Bronchial epithelial cell (primary cell): Measurements from ENCODE around the gene INTS1. TPM values are rescaled to one million over a fixed set of nuclear protein-coding genes. Genes with fewer than 3 reads are reported as not detected.
A peak's percentile ranks its signal among the peaks of the same experiment; 100 is the strongest.

Experiments used
- DNase-seq: peaks from one replicate; pipeline ENCODE4 v3.0.0-alpha.2; 2010; ENCODE audit warnings: low read depth
- FAIRE-seq: peaks from 2 replicates; lab custom pipeline; 2011; peaks lifted over from hg19 to GRCh38; lab: Jason Lieb, UNC
- H3K27me3 ChIP-seq: 2 replicates; pipeline ENCODE4 v1.5.1; 2011; ENCODE audit warnings: low read length; ENCODE audit not compliant: control insufficient read depth, insufficient read depth
- H3K36me3 ChIP-seq: 2 replicates; pipeline ENCODE4 v1.5.1; 2011; ENCODE audit warnings: low read length; ENCODE audit not compliant: control insufficient read depth, insufficient read depth
- H3K4me3 ChIP-seq: 2 replicates; pipeline ENCODE4 v1.5.1; 2011; ENCODE audit warnings: mild to moderate bottlenecking, low read depth, low read length, control low read depth
- CTCF ChIP-seq: IDR thresholded peaks from 2 replicates; pipeline ENCODE4 v1.5.1; 2011; ENCODE audit warnings: mild to moderate bottlenecking, moderate library complexity, low read length, control low read depth, inconsistent platforms; ENCODE audit not compliant: insufficient read depth, severe bottlenecking
- total RNA-seq: library from RNA; depleted of rRNA; stranded (reverse); fragments of >200 nt; gene quantifications from 2 replicates; pipeline ENCODE4 v1.2.1, GENCODE V29; 2014

Gene INTS1
- total RNA-seq, 1 donor from 2014 or later, result 18.7 TPM

DNA sequence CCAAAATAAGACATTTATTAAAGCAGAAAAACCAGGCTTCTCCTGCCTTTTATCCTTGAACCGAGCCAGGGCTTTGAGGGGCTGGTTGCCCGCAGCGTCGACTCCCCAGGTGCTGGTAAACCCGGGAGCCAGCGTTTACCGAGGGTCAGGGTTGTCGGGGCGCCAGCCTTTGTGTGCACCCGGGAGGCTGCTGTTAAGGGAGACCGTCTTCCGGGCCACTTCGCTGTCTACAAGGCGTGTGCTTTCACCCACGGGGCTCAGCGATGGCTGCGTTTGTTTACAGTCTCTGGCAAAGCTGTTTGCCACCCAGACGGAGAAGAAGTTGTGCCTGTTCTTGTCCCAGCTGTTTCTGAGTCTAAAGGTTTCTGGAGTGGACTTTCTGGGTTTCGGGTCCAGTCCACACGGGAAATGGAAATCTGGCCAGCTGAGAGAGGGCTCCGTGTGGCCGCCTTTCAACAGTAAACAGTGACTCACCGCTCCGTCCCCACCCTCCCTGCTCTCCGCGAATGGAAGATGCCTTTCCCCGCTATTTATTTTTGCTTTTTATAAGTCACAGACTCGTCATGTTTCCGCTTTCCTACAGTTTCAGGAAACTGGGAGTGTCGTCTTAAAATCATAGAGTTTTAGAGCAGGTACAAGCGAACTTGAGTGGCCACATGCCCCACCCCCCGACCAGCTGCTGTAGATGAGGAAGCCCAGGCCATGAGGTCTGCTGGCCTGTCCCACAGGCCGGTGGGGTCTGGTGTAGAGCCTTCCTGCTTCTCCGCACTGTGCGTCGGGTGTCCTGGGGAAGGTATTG lies 28.5 kb upstream of the INTS1 start:
- no peak for TF ChIP-seq CTCF
- Histone ChIP-seq H3K27me3 (no peaks in the 10 kb centered on the region), H3K36me3 (peaks cover 8% of the 10 kb centered on the region), H3K4me3 (peak overlapping the region; percentile 86)
- DNase-seq, result peak; percentile 97
- peak; percentile 85 for FAIRE-seq

- DNase-seq, result peak; percentile 36
- FAIRE-seq, result no peak
- no peak for TF ChIP-seq CTCF
Measured at GRCh38 chr7:1531979-1532455, 27.8 kb upstream of the INTS1 start.

DNA sequence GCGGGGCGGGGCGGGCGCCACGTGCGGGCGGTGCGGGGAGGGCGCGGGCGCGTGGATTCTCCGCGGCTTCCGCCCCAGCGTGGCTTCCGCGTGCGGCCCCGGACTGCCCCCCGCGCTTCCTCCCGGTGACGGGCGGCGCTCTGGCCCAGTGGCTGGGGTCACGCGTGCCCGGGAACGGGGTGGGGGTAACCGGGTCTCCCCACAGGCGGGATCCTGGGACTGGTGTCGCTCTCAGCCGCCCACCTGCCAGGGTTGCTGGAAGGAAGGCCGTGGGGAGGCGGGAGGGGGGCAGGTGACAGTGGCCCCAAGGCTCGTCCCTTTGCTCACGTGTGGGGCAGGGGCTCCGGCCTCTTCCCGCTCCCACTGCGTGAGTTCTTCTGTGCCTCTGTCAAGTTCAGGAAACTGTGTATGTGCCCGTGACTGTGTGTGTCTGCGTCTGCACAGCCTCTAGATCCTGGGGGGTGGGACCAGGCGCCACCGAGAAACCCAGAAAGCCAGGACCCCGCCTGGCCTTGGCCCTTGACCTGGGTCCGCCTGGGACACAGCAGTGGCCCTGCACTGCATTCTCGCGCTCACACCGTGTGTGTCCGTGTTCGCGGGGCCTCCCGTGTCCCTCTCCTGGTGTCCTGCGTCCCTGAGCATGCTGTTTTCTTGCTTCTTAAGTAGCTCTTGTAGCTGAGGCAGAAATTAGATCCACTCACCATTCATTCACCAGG lies 27.2 kb upstream of the INTS1 start:
- Histone ChIP-seq H3K27me3 (no peaks in the 10 kb centered on the region), H3K36me3 (peaks cover 7% of the 10 kb centered on the region), H3K4me3 (peak overlapping the region; percentile 86)
- no peak for FAIRE-seq
- no peak for TF ChIP-seq CTCF
- peak; percentile 49 for DNase-seq

More at GRCh38 chr7:1531979-1532455, 27.8 kb upstream of the INTS1 start:
- peak overlapping the region; percentile 86 for H3K4me3 ChIP-seq
- peaks cover 8% of the 10 kb centered on the region for H3K36me3 ChIP-seq
- H3K27me3 ChIP-seq, result no peaks in the 10 kb centered on the region

GRCh38 chr7:1530946-1531262 lies 26.7 kb upstream of the INTS1 start:
- H3K4me3 ChIP-seq, result peak overlapping the region; percentile 86
- peaks cover 3% of the 10 kb centered on the region for H3K36me3 ChIP-seq
- H3K27me3 ChIP-seq, result no peaks in the 10 kb centered on the region
- no peak for TF ChIP-seq CTCF
- FAIRE-seq (no peak), DNase-seq (no peak)

GRCh38 chr7:1529383-1530116 lies 25.4 kb upstream of the INTS1 start:
- DNase-seq (no peak), FAIRE-seq (no peak)
- H3K4me3 ChIP-seq, result no peak overlapping the region
- no peaks in the 10 kb centered on the region for H3K27me3 ChIP-seq
- TF ChIP-seq CTCF, result no peak
- no peaks in the 10 kb centered on the region for H3K36me3 ChIP-seq
